NCI-H187 treated with DMSO at 0.1 percent for 48 hours (cell line): Measurements from ENCODE around the gene DTX3.

Experiments
- DNase-seq: peaks from one replicate; lab custom pipeline; 2025; lab: John Stamatoyannopoulos, UW

DTX3 gene

GRCh38 chr12:57620245-57620935 lies 15.8 kb downstream of the DTX3 start:
- DNase-seq: no peak

- no peak for DNase-seq
These were observed 16.4 kb downstream of the DTX3 start for GRCh38 chr12:57620936-57621496.

- no peak for DNase-seq
These were observed 17.1 kb downstream of the DTX3 start for GRCh38 chr12:57621497-57622292.

- no peak for DNase-seq
These were observed 17.9 kb downstream of the DTX3 start for GRCh38 chr12:57622293-57623245.

GRCh38 chr12:57623385-57623784 lies 18.8 kb downstream of the DTX3 start:
- no peak for DNase-seq

- no peak for DNase-seq
These were observed 19.3 kb downstream of the DTX3 start for GRCh38 chr12:57623811-57624390.

GRCh38 chr12:57624441-57625220 lies 20.0 kb downstream of the DTX3 start:
- DNase-seq: no peak

GRCh38 chr12:57625261-57626032 lies 20.8 kb downstream of the DTX3 start:
- DNase-seq: no peak

GRCh38 chr12:57626111-57626920 lies 21.7 kb downstream of the DTX3 start:
- DNase-seq: no peak

GRCh38 chr12:57626921-57627445 lies 22.4 kb downstream of the DTX3 start:
- no peak for DNase-seq

- DNase-seq: no peak
These were observed 23.1 kb downstream of the DTX3 start for GRCh38 chr12:57627501-57628279.

GRCh38 chr12:57628280-57629191 lies 23.9 kb downstream of the DTX3 start:
- no peak for DNase-seq

GRCh38 chr12:57629897-57630471 lies 25.4 kb downstream of the DTX3 start:
- DNase-seq: no peak

- no peak for DNase-seq
These were observed 26.3 kb downstream of the DTX3 start for GRCh38 chr12:57630891-57631433.

- no peak for DNase-seq
These were observed 27.0 kb downstream of the DTX3 start for GRCh38 chr12:57631566-57632072.
